ENCODE measurements around the gene IGSF3.
"Not testable (repeated sequence)": the region's sequence is repeated elsewhere in the genome, so short reads cannot be mapped to it uniquely, and the experiment has no call there.

The IGSF3 gene

DNA sequence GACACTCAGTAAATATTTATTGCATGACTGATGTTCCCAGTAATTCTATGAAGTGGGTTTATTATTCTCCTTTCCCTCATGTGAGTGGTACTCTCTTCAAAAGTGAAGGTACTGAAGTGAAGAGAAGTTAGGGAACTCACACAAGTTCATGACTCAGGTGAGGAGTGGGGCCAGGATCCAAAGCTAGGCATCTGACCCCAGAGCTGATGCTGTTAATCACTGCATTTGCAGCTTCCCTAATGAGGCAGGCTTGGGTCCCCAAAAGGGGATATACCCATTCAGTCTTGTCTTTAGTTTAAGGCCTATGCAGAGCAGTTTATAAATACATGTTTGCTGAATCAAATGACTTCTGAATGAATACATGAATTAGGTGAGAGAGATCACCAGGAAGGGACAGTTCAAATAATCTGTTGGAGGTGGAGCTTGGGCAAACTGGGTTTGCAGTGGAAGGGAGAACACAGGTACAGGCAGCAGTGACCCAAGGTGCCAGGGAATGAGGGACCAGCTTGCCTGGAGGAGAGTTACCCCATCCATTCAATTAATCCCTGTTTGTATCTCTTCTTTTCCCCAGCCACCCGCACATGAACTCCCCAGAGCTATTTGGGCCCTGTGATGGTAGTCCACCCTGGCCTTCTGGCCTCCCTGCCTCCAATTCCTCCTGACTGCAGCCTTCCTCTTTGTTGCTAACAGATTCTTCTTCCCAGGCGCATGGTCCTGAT, 98.7 kb downstream of the IGSF3 start:
- 0 out of 2 replicates have a peak, but pooled peaks cover 6% of the 10 kb centered on the region for H3K4me1 ChIP-seq (ENCODE audit: insufficient read depth, low read length)
- no peaks in the 10 kb centered on the region for H3K36me3 ChIP-seq (ENCODE audit: insufficient read depth, low read length)
- H3K9me3 ChIP-seq (ENCODE audit: control insufficient read depth, insufficient read depth, low read length), result no peaks in the 10 kb centered on the region
- H3K9ac ChIP-seq (ENCODE audit: low read depth, low read length), result no peak overlapping the region

DNA sequence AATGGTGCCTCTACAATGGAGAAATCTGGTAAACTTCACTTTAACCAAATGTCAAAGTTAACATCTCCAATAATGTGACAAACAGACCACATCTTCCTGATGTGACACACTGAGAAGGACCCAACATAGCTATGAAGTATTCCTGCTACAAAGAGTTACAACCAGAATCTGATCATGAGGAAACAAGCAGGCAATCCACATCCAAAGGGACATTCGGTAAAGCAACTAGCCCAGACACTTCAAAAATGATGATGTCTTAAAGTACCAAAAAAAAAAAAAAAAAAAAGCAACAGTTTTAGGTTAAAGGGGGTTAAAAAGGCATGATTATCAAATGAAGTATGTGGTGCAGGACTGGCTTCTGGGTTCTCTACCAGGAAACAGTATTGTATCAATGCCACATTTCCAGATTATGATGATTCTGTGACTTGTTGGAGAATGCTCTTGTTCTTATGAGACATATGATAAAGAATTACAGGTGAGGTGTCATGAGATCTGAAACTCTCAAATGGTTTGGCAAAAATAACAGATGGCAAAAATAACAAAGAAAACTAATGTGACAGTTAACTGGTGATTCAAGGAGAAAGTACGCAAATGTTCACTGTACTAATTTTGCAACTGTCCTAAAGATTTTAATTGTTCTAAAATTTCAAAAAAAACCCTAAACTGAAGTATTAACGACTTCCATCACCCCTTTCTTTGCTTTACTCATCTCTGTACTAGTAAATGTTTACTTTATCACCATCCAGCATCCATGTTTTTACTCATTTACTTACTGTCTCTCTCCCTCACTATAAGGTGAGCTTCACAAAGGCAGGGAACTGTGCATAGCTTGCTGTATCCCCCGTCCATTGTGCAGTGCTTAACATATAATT, 99.5 kb downstream of the IGSF3 start:
- 0 out of 2 replicates have a peak, but pooled peaks cover 6% of the 10 kb centered on the region for H3K4me1 ChIP-seq (ENCODE audit: insufficient read depth, low read length)
- no peak overlapping the region for H3K9ac ChIP-seq (ENCODE audit: low read depth, low read length)
- no peaks in the 10 kb centered on the region for H3K36me3 ChIP-seq (ENCODE audit: insufficient read depth, low read length)
- H3K9me3 ChIP-seq (ENCODE audit: control insufficient read depth, insufficient read depth, low read length), result peaks cover 1% of the 10 kb centered on the region; the same call in 1 of the 2 replicates

DNA sequence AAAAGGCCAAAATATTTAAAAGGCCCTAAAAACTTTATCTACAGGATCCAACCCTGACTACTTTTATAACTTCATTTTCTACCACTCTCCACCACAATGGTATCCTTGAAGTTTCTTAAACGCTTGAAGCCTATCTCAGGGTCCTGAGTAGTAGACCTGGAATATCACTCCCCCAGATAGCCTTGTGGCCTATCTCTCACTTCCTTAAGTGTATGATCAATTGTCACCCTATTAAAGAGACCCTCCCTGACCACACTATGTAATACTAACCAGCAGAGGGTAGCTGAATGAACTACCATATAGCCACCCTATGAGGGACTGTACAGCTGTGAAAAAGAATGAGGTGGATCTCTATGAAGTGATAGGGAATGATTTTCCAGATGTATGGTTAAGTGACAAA, 102.3 kb downstream of the IGSF3 start:
- H3K9me3 ChIP-seq (ENCODE audit: control insufficient read depth, insufficient read depth, low read length), result peaks cover 2% of the 10 kb centered on the region; the same call in 1 of the 2 replicates
- no peak overlapping the region for H3K9ac ChIP-seq (ENCODE audit: low read depth, low read length)
- no peaks in the 10 kb centered on the region for H3K4me1 ChIP-seq (ENCODE audit: insufficient read depth, low read length)
- no peaks in the 10 kb centered on the region for H3K36me3 ChIP-seq (ENCODE audit: insufficient read depth, low read length)

DNA sequence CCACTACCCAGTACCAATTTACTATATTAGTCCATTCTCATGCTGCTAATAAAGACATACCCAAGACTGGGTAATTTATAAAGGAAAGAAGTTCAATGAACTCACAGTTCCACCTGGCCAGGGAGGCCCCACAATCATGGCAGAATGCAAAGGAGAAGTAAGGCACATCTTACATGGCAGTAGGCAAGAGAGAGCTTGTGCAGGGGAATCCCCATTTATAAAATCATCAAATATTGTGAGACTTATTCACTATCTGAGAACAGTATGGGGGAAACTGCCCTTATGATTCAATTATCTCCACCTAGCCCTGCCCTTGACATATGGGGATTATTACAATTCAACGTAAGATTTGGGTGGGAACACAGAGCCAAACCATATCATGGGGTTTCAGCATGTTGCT, 103.1 kb downstream of the IGSF3 start:
- Histone ChIP-seq H3K4me1 (ENCODE audit: insufficient read depth, low read length) (no peaks in the 10 kb centered on the region), H3K9me3 (ENCODE audit: control insufficient read depth, insufficient read depth, low read length) (peaks cover 2% of the 10 kb centered on the region; the same call in 1 of the 2 replicates), H3K36me3 (ENCODE audit: insufficient read depth, low read length) (no peaks in the 10 kb centered on the region), H3K9ac (ENCODE audit: low read depth, low read length) (no peak overlapping the region)

DNA sequence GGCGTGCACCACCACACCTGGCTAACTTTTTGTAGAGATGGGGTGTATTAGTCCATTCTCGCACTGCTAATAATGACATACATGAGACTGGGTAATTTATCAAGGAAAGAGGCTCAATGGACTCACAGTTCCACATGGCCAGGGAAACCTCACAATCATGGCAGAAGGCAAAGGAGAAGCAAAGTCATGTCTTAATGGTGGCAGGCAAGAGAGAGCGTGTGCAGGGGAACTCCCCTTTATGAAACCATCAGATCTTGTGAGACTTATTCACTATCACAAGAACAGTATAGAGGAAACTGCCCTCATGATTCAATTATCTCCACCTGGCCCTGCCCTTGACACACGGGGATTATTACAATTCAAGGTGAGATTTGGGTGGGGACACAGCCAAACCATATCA, 105.1 kb downstream of the IGSF3 start:
- not testable (repeated sequence) for H3K4me1 ChIP-seq (ENCODE audit: insufficient read depth, low read length); H3K9me3 ChIP-seq (ENCODE audit: control insufficient read depth, insufficient read depth, low read length); H3K36me3 ChIP-seq (ENCODE audit: insufficient read depth, low read length); H3K9ac ChIP-seq (ENCODE audit: low read depth, low read length)

DNA sequence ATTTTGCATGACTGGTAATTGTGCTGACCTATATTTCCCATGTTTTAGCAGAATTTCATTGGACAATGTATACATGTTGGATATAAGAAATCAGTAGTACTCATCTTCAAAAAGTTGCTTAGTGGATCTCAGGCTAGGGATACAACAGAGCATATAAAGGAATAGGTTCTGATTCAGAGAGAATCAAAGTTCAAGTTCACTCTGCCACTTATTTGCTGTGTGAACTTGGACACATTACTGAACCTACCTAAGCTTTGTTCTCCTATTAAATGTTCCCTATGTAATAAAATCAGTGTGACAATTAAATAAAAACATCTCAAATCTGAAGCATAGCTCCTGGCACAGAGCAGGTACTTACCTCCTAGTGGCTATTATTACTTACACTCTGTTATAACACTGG, 106.0 kb downstream of the IGSF3 start:
- Histone ChIP-seq H3K36me3 (ENCODE audit: insufficient read depth, low read length) (no peaks in the 10 kb centered on the region), H3K9me3 (ENCODE audit: control insufficient read depth, insufficient read depth, low read length) (peaks cover 2% of the 10 kb centered on the region; the same call in 1 of the 2 replicates), H3K4me1 (ENCODE audit: insufficient read depth, low read length) (no peaks in the 10 kb centered on the region), H3K9ac (ENCODE audit: low read depth, low read length) (no peak overlapping the region)

DNA sequence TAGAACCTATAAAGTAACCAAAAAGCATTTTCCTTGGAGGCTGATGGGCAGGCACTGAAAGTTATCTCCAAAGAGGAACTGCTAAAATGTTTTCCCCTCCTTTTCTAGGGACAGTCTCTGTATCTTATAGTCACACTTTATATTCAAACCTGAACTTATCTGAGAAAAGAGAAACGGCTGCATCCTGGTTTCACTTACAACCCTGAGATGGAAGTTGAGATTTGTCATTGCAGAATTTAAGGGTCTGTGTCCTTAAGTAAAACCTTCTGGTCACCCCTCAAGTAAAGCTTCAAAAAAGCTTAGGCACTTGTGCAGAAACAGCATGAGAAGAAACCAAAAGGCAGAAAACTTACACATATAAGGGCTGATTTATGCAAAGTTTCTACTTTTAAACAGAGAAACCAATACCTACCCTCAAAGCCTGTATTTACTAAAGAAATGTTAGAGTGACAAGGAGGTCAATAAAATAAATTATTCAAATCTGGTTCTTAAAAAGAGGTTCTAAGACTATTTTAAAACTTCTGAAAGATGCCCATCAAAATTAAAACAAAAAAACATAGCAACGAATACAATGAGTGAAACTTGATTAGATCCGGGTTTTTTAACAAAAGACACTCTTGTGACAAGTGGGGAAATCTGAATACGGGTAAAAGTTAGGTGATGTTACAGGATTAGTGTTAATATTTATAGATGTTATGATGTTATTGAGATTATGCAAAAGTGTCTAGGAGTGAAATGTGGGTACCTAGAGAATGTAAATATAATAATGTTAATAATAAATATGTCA, 106.6 kb downstream of the IGSF3 start:
- Histone ChIP-seq H3K9me3 (ENCODE audit: control insufficient read depth, insufficient read depth, low read length) (peaks cover 2% of the 10 kb centered on the region; the same call in 1 of the 2 replicates), H3K9ac (ENCODE audit: low read depth, low read length) (no peak overlapping the region), H3K36me3 (ENCODE audit: insufficient read depth, low read length) (no peaks in the 10 kb centered on the region), H3K4me1 (ENCODE audit: insufficient read depth, low read length) (no peaks in the 10 kb centered on the region)

DNA sequence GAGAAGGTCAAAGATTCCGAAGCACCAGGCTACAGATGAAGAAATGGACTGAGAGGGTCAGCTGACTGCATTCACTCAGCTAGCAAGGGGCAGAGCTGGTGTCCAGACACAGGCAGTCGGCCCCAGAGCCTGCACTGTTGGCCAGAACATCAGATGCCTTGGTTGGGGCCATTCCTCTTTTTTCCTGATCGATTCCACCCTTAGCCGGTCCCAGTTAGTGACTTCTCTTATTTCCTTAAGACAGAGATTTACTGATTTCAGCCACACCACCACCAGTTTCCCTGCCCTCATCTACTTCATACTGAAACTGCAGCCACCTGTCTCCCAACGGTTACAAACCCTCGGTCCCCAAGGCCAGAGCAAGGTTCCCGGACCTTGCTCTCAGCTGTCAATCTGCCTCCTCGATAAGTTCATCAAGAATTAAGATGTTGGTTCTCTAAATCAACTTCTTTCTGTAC, 108.2 kb downstream of the IGSF3 start:
- Histone ChIP-seq H3K4me1 (ENCODE audit: insufficient read depth, low read length) (no peaks in the 10 kb centered on the region), H3K36me3 (ENCODE audit: insufficient read depth, low read length) (no peaks in the 10 kb centered on the region), H3K9me3 (ENCODE audit: control insufficient read depth, insufficient read depth, low read length) (peaks cover 2% of the 10 kb centered on the region; the same call in 1 of the 2 replicates), H3K9ac (ENCODE audit: low read depth, low read length) (no peak overlapping the region)

DNA sequence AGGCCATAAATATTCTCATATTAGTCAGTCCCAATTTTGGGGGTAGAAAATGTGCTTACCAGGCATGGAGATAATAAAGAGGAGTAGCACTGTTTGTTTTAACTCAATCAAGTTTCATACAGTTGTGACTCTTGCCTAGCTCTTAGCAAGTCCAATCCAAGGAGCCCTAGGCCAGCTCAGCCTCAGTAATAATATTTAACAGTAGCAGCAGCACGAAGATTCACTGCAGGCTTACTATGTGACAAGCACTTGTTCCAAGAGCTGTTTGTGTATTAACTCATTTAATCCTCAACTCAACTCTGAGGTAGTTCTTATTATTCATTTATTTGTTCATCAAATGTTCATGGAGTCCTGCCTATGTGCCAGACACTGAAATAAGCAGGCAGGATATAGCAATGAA, 109.0 kb downstream of the IGSF3 start:
- peaks cover 2% of the 10 kb centered on the region; the same call in 1 of the 2 replicates for H3K9me3 ChIP-seq (ENCODE audit: control insufficient read depth, insufficient read depth, low read length)
- H3K36me3 ChIP-seq (ENCODE audit: insufficient read depth, low read length), result no peaks in the 10 kb centered on the region
- no peak overlapping the region for H3K9ac ChIP-seq (ENCODE audit: low read depth, low read length)
- H3K4me1 ChIP-seq (ENCODE audit: insufficient read depth, low read length), result peaks cover 3% of the 10 kb centered on the region

DNA sequence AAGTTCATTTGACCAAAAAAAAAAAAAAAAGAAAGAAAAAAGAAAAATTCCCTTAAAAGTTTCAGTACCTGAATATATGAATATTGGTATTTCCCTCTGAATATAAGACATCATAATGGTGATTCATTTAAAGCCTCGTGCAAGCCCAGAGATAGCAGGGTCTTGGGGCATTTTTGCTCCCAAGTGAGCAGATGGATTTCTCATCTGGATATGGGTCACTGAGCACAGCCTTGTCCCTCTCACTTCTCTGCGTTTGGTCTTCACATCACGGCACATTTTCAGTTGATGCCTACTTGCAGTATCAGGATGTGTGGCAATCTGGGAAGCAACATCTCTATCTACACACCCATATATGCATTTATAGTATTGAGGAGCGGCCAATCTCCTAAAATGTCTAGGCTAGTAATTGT, 109.4 kb downstream of the IGSF3 start:
- Histone ChIP-seq H3K9me3 (ENCODE audit: control insufficient read depth, insufficient read depth, low read length) (peaks cover 2% of the 10 kb centered on the region; the same call in 1 of the 2 replicates), H3K9ac (ENCODE audit: low read depth, low read length) (no peak overlapping the region), H3K36me3 (ENCODE audit: insufficient read depth, low read length) (no peaks in the 10 kb centered on the region), H3K4me1 (ENCODE audit: insufficient read depth, low read length) (peaks cover 7% of the 10 kb centered on the region)

DNA sequence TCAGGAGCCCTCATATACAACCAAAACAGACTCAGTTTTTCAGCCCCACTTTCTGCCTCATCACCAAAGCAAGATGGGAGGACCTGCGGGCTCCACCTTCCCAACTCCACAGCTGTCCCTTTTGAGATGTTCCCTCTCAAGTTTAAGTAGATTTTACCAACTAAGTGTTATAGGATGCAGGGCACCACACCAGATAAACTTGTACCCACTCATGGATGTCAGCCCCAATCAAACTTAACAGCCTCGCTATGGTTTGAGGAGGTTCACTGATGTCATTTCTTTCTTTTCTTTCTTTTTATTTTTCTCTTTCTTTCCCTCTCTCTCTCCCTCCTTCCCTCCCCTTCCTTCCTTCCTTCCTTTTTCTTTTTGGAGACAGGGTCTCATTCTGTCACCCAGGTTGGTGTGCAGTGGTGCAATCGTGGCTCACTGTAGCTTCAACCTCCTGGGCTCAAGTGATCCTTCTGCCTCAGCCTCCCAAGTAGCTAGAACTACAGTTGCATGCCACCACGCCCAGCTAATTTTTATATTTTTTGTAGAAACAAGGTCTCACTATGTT, 110.1 kb downstream of the IGSF3 start:
- Histone ChIP-seq H3K9me3 (ENCODE audit: control insufficient read depth, insufficient read depth, low read length) (no peaks in the 10 kb centered on the region), H3K9ac (ENCODE audit: low read depth, low read length) (no peak overlapping the region), H3K4me1 (ENCODE audit: insufficient read depth, low read length) (peaks cover 8% of the 10 kb centered on the region), H3K36me3 (ENCODE audit: insufficient read depth, low read length) (no peaks in the 10 kb centered on the region)

DNA sequence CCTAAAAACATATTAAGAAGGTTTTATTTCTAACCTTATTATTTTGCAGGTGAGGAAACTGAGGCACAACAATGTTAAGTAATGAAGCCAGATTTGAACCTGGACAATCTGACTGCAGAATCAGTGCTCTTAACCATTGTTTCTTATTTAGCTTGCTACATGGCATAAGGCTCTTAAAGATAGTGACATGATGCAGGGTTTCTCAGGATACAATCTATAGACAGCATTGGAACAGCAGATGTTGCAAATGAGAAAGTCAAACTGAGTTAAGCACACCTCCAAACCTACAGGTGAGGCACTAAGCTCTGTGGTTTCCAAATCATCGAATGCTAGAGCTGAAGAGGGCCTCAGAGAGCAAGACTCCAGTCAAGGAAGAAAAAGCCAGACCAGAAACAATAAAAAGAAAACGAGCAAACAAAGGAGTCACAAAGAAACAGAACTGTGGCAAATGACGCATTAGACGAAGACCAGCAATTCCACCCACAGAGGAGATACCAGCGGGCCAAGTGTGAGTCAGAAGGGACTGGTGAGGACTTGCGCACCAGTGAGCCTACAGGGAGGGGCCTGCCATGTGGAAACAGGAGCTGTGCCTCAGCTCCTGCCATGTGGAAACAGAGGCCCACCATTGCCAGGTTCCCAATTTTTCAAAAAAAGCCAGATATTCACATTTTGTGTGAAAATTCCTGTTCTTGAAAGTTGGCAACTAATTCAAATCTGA, 111.1 kb downstream of the IGSF3 start:
- Histone ChIP-seq H3K9me3 (ENCODE audit: control insufficient read depth, insufficient read depth, low read length) (no peaks in the 10 kb centered on the region), H3K9ac (ENCODE audit: low read depth, low read length) (no peak overlapping the region), H3K4me1 (ENCODE audit: insufficient read depth, low read length) (peaks cover 8% of the 10 kb centered on the region), H3K36me3 (ENCODE audit: insufficient read depth, low read length) (no peaks in the 10 kb centered on the region)

DNA sequence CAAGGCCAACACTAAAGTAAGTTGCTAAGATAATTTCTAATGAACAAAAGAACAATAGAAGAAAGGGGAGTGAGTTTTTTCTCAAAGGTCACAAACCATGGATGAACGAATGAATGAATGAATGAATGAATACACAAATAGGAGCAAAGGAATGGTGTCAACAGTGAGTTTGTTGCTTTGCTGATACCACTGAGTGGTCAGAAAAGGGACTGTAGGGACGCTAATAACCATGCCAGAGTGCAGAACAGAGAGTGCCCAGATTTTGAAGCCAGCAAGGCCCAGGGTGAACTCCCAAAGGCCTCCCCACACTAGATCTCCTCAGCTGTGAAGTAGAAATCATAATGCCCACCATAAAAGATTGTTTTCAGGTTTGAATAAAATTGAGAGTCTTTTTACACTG, 112.6 kb downstream of the IGSF3 start:
- H3K4me1 ChIP-seq (ENCODE audit: insufficient read depth, low read length), result peaks cover 8% of the 10 kb centered on the region
- H3K9me3 ChIP-seq (ENCODE audit: control insufficient read depth, insufficient read depth, low read length), result no peaks in the 10 kb centered on the region
- no peak overlapping the region for H3K9ac ChIP-seq (ENCODE audit: low read depth, low read length)
- H3K36me3 ChIP-seq (ENCODE audit: insufficient read depth, low read length), result no peaks in the 10 kb centered on the region

Measured in ES-I3 (cell line).